HG02870 (cell line): ENCODE measurements around the gene TSHZ2.
A peak's percentile ranks its signal among the peaks of the same experiment; 100 is the strongest.

Source experiments
- ATAC-seq: cut with Tn5 transposase; IDR thresholded peaks from one replicate; pipeline ENCODE4 v1.9.1; 2021; ENCODE audit warnings: mild to moderate bottlenecking, moderate library complexity; ENCODE audit not compliant: unreplicated experiment

Gene TSHZ2

GRCh38 chr20:53150532-53150931, 178.4 kb downstream of the TSHZ2 start:
- ATAC-seq = no peak

- no peak for ATAC-seq
Observed at GRCh38 chr20:53152228-53152627, 180.1 kb downstream of the TSHZ2 start.

GRCh38 chr20:53154540-53154939, 182.4 kb downstream of the TSHZ2 start:
- peak; percentile 75 for ATAC-seq

- ATAC-seq = peak; percentile 85
Observed at GRCh38 chr20:53157443-53158408, 185.6 kb downstream of the TSHZ2 start.

GRCh38 chr20:53159160-53159559, 187.0 kb downstream of the TSHZ2 start:
- ATAC-seq = no peak

- ATAC-seq = no peak
Observed at GRCh38 chr20:53161073-53161472, 188.9 kb downstream of the TSHZ2 start.

GRCh38 chr20:53161473-53161872, 189.3 kb downstream of the TSHZ2 start:
- no peak for ATAC-seq

GRCh38 chr20:53162251-53162835, 190.2 kb downstream of the TSHZ2 start:
- no peak for ATAC-seq

- ATAC-seq = no peak
Observed at GRCh38 chr20:53163486-53163885, 191.3 kb downstream of the TSHZ2 start.

GRCh38 chr20:53164072-53164471, 191.9 kb downstream of the TSHZ2 start:
- no peak for ATAC-seq

GRCh38 chr20:53165452-53165851, 193.3 kb downstream of the TSHZ2 start:
- no peak for ATAC-seq

GRCh38 chr20:53168491-53168890, 196.3 kb downstream of the TSHZ2 start:
- no peak for ATAC-seq

- no peak for ATAC-seq
Observed at GRCh38 chr20:53170196-53170595, 198.0 kb downstream of the TSHZ2 start.

- ATAC-seq = no peak
Observed at GRCh38 chr20:53171065-53171464, 198.9 kb downstream of the TSHZ2 start.

- ATAC-seq = no peak
Observed at GRCh38 chr20:53174454-53174853, 202.3 kb downstream of the TSHZ2 start.

- ATAC-seq = no peak
Observed at GRCh38 chr20:53175135-53175780, 203.1 kb downstream of the TSHZ2 start.

GRCh38 chr20:53176134-53176533, 204.0 kb downstream of the TSHZ2 start:
- ATAC-seq = no peak

GRCh38 chr20:53177687-53178086, 205.5 kb downstream of the TSHZ2 start:
- ATAC-seq = no peak

- no peak for ATAC-seq
Observed at GRCh38 chr20:53179749-53180148, 207.6 kb downstream of the TSHZ2 start.

- no peak for ATAC-seq
Observed at GRCh38 chr20:53180928-53181362, 208.8 kb downstream of the TSHZ2 start.

GRCh38 chr20:53181866-53182376, 209.8 kb downstream of the TSHZ2 start:
- no peak for ATAC-seq
